ENCODE measurements around the gene SPHK2.

- TF ChIP-seq POLR2AphosphoS5 (IDR thresholded peaks at IDR 0.05; ENCODE audit: low read depth, low read length): no peak
- TF ChIP-seq POU2F2 (IDR thresholded peaks at IDR 0.05; ENCODE audit: low read depth, low read length): no peak
- TF ChIP-seq POLR2A (IDR thresholded peaks at IDR 0.05; ENCODE audit: low read depth, low read length): no peak
- no peak for TF ChIP-seq SPI1 (IDR thresholded peaks at IDR 0.05; ENCODE audit: low read depth, low read length)
- no peak for TF ChIP-seq TAF1 (IDR thresholded peaks at IDR 0.05; ENCODE audit: low read depth, low read length)
Measured at GRCh38 chr19:48651683-48652048, 32.4 kb downstream of the SPHK2 start.
